Measurements from ENCODE around the gene FOXD2. TPM values are rescaled to one million over a fixed set of nuclear protein-coding genes. Genes with fewer than 3 reads are reported as not detected.

Gene FOXD2
- total RNA-seq, 4 donors from 2014 or later, result under 0.01 to 0.57 (median 0.19) TPM; not detected in 1

GRCh38 chr1:47483651-47484050 lies 45.8 kb downstream of the FOXD2 start:
- intact Hi-C loops (cut with DNase I), result no loop called here
- WGBS, result 93% methylated on average over 4 of the region's 5 CpGs
- H3K27ac ChIP-seq (replicated peaks in 1 of 4), result no peak overlapping the region

GRCh38 chr1:47485817-47486216 lies 48.0 kb downstream of the FOXD2 start:
- H3K4me1 ChIP-seq, result peaks cover 0 to under 1% (median 0%) of the 10 kb centered on the region in 4 donors
- WGBS, result 97% methylated on average over 3 of the region's 3 CpGs
- H3K27me3 ChIP-seq, result peaks cover 0 to 35% (median 0%) of the 10 kb centered on the region in 4 donors
- TF ChIP-seq CTCF (IDR thresholded peaks at IDR 0.05), result no peak
- no peak for TF ChIP-seq POLR2A (IDR thresholded peaks at IDR 0.05; ENCODE audit: low read depth)
- TF ChIP-seq POLR2AphosphoS5 (IDR thresholded peaks at IDR 0.05), result no peak
- no peak for TF ChIP-seq EP300 (IDR thresholded peaks at IDR 0.05)
- no peaks in the 10 kb centered on the region for H3K9me3 ChIP-seq
- no peak overlapping the region for H3K27ac ChIP-seq (replicated peaks in 1 of 4)
- H3K4me3 ChIP-seq, result no peak overlapping the region
- no peak for DNase-seq (ENCODE audit: extremely low spot score)
- H3K36me3 ChIP-seq, result no peaks in the 10 kb centered on the region
- intact Hi-C loops (cut with DNase I), result no loop called here

More at GRCh38 chr1:47483651-47484050, 45.8 kb downstream of the FOXD2 start:
- Histone ChIP-seq H3K27me3 (peaks cover 0 to 26% (median 0%) of the 10 kb centered on the region in 4 donors), H3K36me3 (no peaks in the 10 kb centered on the region), H3K4me3 (no peak overlapping the region), H3K4me1 (peaks cover 0 to 5% (median 2%) of the 10 kb centered on the region in 4 donors), H3K9me3 (no peaks in the 10 kb centered on the region)
- TF ChIP-seq POLR2A (IDR thresholded peaks at IDR 0.05; ENCODE audit: low read depth) (no peak), POLR2AphosphoS5 (IDR thresholded peaks at IDR 0.05) (no peak), EP300 (IDR thresholded peaks at IDR 0.05) (no peak), CTCF (IDR thresholded peaks at IDR 0.05) (no peak)
- no peak for DNase-seq (ENCODE audit: extremely low spot score)

GRCh38 chr1:47487332-47487731 lies 49.5 kb downstream of the FOXD2 start:
- DNase-seq (ENCODE audit: extremely low spot score), result no peak
- Histone ChIP-seq H3K4me1 (no peaks in the 10 kb centered on the region), H3K4me3 (no peak overlapping the region), H3K9me3 (no peaks in the 10 kb centered on the region), H3K27me3 (peaks cover 0 to 35% (median 0%) of the 10 kb centered on the region in 4 donors), H3K27ac (replicated peaks in 1 of 4) (no peak overlapping the region), H3K36me3 (no peaks in the 10 kb centered on the region)
- TF ChIP-seq EP300 (IDR thresholded peaks at IDR 0.05), result no peak
- no peak for TF ChIP-seq POLR2A (IDR thresholded peaks at IDR 0.05; ENCODE audit: low read depth)
- no peak for TF ChIP-seq POLR2AphosphoS5 (IDR thresholded peaks at IDR 0.05)
- TF ChIP-seq CTCF (IDR thresholded peaks at IDR 0.05), result no peak
- 95% methylated on average over 3 of the region's 3 CpGs for WGBS
- intact Hi-C loops (cut with DNase I), result no loop called here

- Histone ChIP-seq H3K9me3 (no peaks in the 10 kb centered on the region), H3K4me3 (no peak overlapping the region), H3K4me1 (no peaks in the 10 kb centered on the region), H3K36me3 (no peaks in the 10 kb centered on the region), H3K27ac (replicated peaks in 1 of 4) (no peak overlapping the region), H3K27me3 (peaks cover 0 to 36% (median 0%) of the 10 kb centered on the region in 4 donors)
- WGBS, result 90% methylated on average over 8 of the region's 8 CpGs
- intact Hi-C loops (cut with DNase I), result no loop called here
- TF ChIP-seq CTCF (IDR thresholded peaks at IDR 0.05) (no peak), POLR2A (IDR thresholded peaks at IDR 0.05; ENCODE audit: low read depth) (no peak), POLR2AphosphoS5 (IDR thresholded peaks at IDR 0.05) (no peak), EP300 (IDR thresholded peaks at IDR 0.05) (no peak)
- no peak for DNase-seq (ENCODE audit: extremely low spot score)
Observed at GRCh38 chr1:47487850-47488450, 50.1 kb downstream of the FOXD2 start.

Other genes starting within 250 kb of the FOXD2 start
- gene PDZK1IP1, start 248.0 kb upstream of the FOXD2 start, total RNA-seq, result 1 to 10 TPM in 1 of 4 donors, not detected in 3; 1.8 TPM
- 1 to 10 TPM; 2.5 to 4.8 (median 4.1) TPM for gene TAL1, start 205.8 kb upstream of the FOXD2 start, total RNA-seq
- gene STIL, start 123.9 kb upstream of the FOXD2 start, total RNA-seq, result 1 to 10 TPM in 1 of 4 donors, under 1 TPM in 3; 0.06 to 2.5 (median 0.78) TPM
- gene CMPK1, start 104.3 kb upstream of the FOXD2 start, total RNA-seq, result 100 to 1,000 TPM in 3 of 4 donors, 10 to 100 TPM in 1; 94.6 to 167 (median 121) TPM
- gene FOXE3, start 21.8 kb upstream of the FOXD2 start, total RNA-seq, result not detected

All from esophagus muscularis mucosa (tissue), 4 donors.